Testis (tissue), 3 donors: ENCODE measurements around the gene AKIRIN1. TPM values are rescaled to one million over a fixed set of nuclear protein-coding genes. Genes with fewer than 3 reads are reported as not detected.
"Not testable (repeated sequence)": the region's sequence is repeated elsewhere in the genome, so short reads cannot be mapped to it uniquely, and the experiment has no call there.

ENCODE experiments used
- DNase-seq: peaks from one replicate; pipeline ENCODE4 v3.0.0-alpha.2; 2019
- H3K27ac ChIP-seq, 2 donors: fragments of 200-600 bp; sonication (generic); one replicate each; pipeline ENCODE4 v1.5.1; 2019
- H3K27me3 ChIP-seq: fragments of 200-600 bp; sonication (generic); one replicate; pipeline ENCODE4 v1.5.1; 2019
- H3K36me3 ChIP-seq: fragments of 200-600 bp; sonication (generic); one replicate; pipeline ENCODE4 v1.5.1; 2017; ENCODE audit warnings: low read depth; ENCODE audit errors: missing control alignments
- H3K4me1 ChIP-seq: fragments of 200-600 bp; sonication (generic); one replicate; pipeline ENCODE4 v1.5.1; 2019
- H3K4me3 ChIP-seq, 2 donors: fragments of 200-600 bp; sonication (generic); one replicate each; pipeline ENCODE4 v1.5.1; 2017 to 2019
- H3K9me3 ChIP-seq: fragments of 200-600 bp; sonication (generic); one replicate; pipeline ENCODE4 v1.5.1; 2017
- CTCF ChIP-seq, 3 experiments: fragments of 450-650 bp in 2 of 3; fragments of 200-600 bp in 1 of 3; sonication (generic) in 1 of 3; IDR thresholded peaks; one replicate each; pipeline ENCODE4 v1.5.1; 2016 to 2019; ENCODE audit warnings: antibody characterized with exemption in 3 of 3, mild to moderate bottlenecking in 2 of 3, moderate library complexity in 1 of 3
- POLR2A ChIP-seq: fragments of 450-650 bp; IDR thresholded peaks from one replicate; pipeline ENCODE4 v1.6.1; 2017; ENCODE audit warnings: antibody characterized with exemption, mild to moderate bottlenecking, moderate library complexity
- WGBS, 2 donors: methylation state at CpG; one replicate each; pipeline ENCODE4 v1.1.5; 2018; 5-methylcytosine and 5-hydroxymethylcytosine counted together
- intact Hi-C: fragments of 100-400 bp; cut with DNase I; formaldehyde crosslinking; loops from one replicate; pipeline ENCODE4 v1.15.1; 2023; ENCODE audit warnings: low total_unique reads
- polyA plus RNA-seq: library from polyadenylated mRNA; stranded (reverse); fragments of 350-450 nt; fragmentation: Illumina TruSeq; extraction: RNeasy Lipid Tissue Mini Kit (QIAGEN cat#74804); gene quantifications from one replicate; pipeline ENCODE4 v1.2.3, GENCODE V29; 2014; ENCODE audit warnings: low read depth, low replicate concordance; ENCODE audit not compliant: insufficient read depth
- total RNA-seq, 2 donors: library from RNA; depleted of rRNA; stranded (reverse); fragments of >200 nt; gene quantifications; one replicate each; pipeline ENCODE4 v1.2.3, GENCODE V29; 2016

Gene AKIRIN1
- total and polyA plus RNA-seq, 3 donors from 2014 or later, result 134 to 169 (median 138) TPM

DNA sequence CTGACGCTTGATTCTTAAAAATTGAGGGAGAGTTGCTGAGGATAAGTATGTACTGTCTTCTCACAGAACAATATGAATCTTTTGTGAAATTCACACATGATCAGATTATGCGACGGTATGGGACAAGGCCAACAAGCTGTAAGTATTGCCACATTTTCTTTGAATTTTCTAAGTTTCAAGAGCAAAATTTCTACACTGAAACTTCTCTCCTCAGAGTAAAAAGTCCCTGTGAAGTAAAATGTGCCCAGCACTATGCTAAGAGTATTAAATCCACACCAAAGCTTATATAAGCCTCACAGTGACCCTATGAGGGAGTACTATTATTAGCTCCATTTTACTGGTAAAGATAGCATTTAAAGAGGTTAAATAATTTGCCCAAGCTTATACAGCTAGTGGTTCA, 12.2 kb downstream of the AKIRIN1 start:
- Histone ChIP-seq H3K27me3 (no peaks in the 10 kb centered on the region), H3K9me3 (no peaks in the 10 kb centered on the region), H3K36me3 (no peaks in the 10 kb centered on the region), H3K4me1 (peaks cover 3% of the 10 kb centered on the region), H3K27ac (no peak overlapping the region), H3K4me3 (no peak overlapping the region)
- intact Hi-C loops, result no loop called here
- no peak for DNase-seq
- TF ChIP-seq CTCF (IDR thresholded peaks at IDR 0.05), result no peak
- no peak for TF ChIP-seq POLR2A
- 70 to 76% methylated on average over 3 of the region's 3 CpGs for WGBS, 2 donors

GRCh38 chr1:39003794-39004193, 12.7 kb downstream of the AKIRIN1 start:
- H3K27ac ChIP-seq, result no peak overlapping the region
- intact Hi-C loops, result no loop called here
- no peak overlapping the region for H3K4me3 ChIP-seq
- H3K27me3 ChIP-seq, result no peaks in the 10 kb centered on the region
- H3K9me3 ChIP-seq, result no peaks in the 10 kb centered on the region
- WGBS, 2 donors, result 74 to 87% methylated on average over 2 of the region's 2 CpGs
- no peak for DNase-seq
- no peaks in the 10 kb centered on the region for H3K4me1 ChIP-seq
- H3K36me3 ChIP-seq, result no peaks in the 10 kb centered on the region
- no peak for TF ChIP-seq CTCF (IDR thresholded peaks at IDR 0.05)
- no peak for TF ChIP-seq POLR2A

- H3K4me1 ChIP-seq, result no peaks in the 10 kb centered on the region
- 69 to 95% methylated on average over 2 of the region's 2 CpGs for WGBS, 2 donors
- intact Hi-C loops, result no loop called here
- no peaks in the 10 kb centered on the region for H3K9me3 ChIP-seq
- H3K27ac ChIP-seq, result no peak overlapping the region
- H3K36me3 ChIP-seq, result no peaks in the 10 kb centered on the region
- DNase-seq, result no peak
- H3K4me3 ChIP-seq, result no peak overlapping the region
- TF ChIP-seq CTCF (IDR thresholded peaks at IDR 0.05) (no peak), POLR2A (no peak)
- no peaks in the 10 kb centered on the region for H3K27me3 ChIP-seq
These were observed 15.2 kb downstream of the AKIRIN1 start for GRCh38 chr1:39006287-39006686.

DNA sequence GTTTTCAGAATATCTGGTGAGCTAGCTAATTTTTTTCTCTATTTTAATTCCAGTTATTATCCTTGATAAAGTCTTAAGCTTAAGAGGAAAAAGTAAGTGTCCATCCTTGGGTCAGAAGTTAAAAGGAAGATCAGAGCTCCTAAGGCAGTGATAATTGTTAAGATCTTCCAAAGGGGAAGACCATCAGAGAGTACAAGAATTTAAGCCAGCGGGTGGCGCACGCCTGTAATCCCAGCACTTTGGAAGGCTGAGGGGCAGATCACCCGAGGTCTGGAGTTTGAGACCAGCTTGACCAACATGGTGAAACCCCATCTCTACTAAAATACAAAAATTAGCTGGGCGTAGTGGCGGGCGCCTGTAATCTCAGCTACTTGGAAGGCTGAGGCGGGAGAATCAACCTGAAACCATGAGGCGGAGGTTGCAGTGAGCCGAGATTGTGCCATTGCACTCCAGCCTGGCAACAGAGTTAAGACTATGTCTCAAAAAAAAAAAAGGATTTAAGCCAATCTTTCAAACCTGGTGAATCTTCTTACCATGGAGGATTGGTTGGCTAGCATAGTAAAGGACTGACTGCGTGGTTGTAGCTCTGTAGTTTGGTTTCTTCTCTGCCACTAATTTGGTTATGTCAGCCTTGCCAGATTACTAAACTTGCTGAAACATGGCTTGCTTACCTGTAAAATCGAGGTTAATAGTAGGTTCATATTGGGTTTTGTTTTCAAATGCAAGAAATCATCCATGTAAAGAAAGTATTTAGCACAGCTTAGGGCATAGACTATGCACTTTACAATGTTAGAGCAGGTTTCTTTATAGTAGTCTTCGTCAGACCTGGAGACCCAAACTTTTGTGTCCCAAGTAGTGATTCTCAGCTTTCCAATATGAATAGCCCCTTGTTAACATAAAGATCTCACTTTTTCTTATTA, 15.9 kb downstream of the AKIRIN1 start:
- Histone ChIP-seq H3K27ac (no peak overlapping the region), H3K27me3 (no peaks in the 10 kb centered on the region), H3K4me1 (no peaks in the 10 kb centered on the region), H3K9me3 (no peaks in the 10 kb centered on the region), H3K36me3 (no peaks in the 10 kb centered on the region), H3K4me3 (no peak overlapping the region)
- no peak for TF ChIP-seq POLR2A
- TF ChIP-seq CTCF (IDR thresholded peaks at IDR 0.05), result no peak
- WGBS, 2 donors, result 89 to 91% methylated on average over 13 of the region's 13 CpGs
- DNase-seq, result no peak
- intact Hi-C loops, result no loop called here

DNA sequence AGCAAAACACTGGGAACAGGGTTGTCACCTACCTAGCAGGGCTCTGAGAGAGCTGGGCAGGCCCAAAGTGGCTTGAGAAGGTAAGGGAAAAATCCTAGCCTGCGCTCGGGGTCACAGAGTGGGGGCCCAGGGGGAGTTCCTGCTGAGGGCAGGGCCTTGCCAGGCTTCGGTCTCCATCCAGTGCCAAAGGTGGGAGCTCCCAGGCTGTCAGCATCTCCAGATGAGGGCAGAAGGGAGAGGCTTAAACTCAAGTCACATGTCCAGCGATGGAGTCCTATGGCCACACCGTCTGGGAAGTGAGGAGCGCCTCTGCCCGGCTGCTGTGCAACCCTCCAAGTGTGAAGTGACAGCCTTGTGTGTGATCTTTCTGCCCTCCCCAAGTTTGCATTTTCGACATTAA, 23.9 kb downstream of the AKIRIN1 start:
- H3K27ac ChIP-seq, intact Hi-C loops, H3K27me3 ChIP-seq, DNase-seq, H3K4me3 ChIP-seq, H3K36me3 ChIP-seq, H3K4me1 ChIP-seq, H3K9me3 ChIP-seq: not testable (repeated sequence)
- WGBS, 2 donors, result 91 to 94% methylated on average over 7 to 8 of the region's 8 CpGs
